ENCODE results near the gene LRRC75A. TPM values are rescaled to one million over a fixed set of nuclear protein-coding genes. Genes with fewer than 3 reads are reported as not detected.

The LRRC75A gene
- total RNA-seq, 1 experiment from 2014 or later, result 22.9 TPM

DNA sequence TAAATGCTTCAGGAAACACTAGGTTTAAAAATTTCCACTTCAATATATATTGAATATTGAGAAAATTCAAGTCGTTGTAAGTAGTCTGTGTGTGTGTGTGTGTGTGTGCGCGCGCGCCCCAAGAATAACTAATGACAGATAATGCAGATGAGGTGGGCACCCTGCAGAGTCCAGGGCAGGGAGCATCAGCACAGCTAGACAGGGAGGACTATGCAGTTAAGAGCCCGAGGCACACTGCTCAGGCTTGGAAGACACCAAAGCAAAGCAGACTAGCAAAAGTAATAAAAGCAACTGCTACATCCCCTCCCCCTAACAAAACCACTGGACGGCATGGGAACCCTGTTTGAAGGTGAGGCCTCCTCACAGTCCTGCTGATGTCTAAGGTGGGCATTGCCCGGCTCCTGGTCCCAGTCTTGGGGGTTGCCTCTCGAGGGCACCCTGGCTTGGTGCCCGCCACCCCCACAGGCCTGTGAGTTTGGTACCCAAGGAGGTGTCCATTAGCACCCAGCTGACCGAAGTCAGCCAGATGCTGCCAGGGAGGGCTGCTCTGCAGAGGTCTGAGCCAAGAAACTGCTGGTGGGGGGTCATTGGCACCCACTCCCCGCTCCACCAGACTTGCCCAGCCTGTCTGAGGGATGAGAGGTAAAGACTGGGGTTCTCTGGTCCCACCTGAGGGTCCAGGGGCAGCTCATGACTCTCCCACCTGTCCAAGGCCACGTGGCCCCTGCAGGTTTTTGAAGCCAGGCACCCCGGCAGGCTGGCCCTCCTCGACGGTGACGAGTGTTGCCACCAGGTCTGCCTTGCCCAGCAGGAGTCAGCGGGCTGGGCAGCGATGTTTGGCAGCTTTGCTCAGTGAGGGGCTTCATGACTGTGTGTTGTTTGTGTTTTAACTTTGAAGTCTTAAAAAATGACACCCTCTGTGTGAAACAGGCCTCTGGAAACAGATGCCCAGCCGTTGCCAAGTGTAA is 18.7 kb downstream of the LRRC75A start:
- Mint-ChIP-seq H3K36me3 (no peaks in the 10 kb centered on the region; the same call in 1 of the 2 replicates), H3K4me3 (no peak overlapping the region), H3K4me1 (peaks cover 57% of the 10 kb centered on the region), H3K9me3 (no peaks in the 10 kb centered on the region), H3K27me3 (ENCODE audit: low read depth) (no peaks in the 10 kb centered on the region), H3K27ac (no peak overlapping the region)
- TF ChIP-seq ZNF281 (CRISPR knock-in tag; IDR thresholded peaks at IDR 0.05) (no peak), TEAD4 (CRISPR knock-in tag; IDR thresholded peaks at IDR 0.05) (no peak), CREM (CRISPR knock-in tag; IDR thresholded peaks at IDR 0.05) (no peak), ZNF138 (CRISPR knock-in tag; conservative IDR thresholded peaks at IDR 0.05) (no peak), ZNF263 (CRISPR knock-in tag; IDR thresholded peaks at IDR 0.05; ENCODE audit: low read depth) (no peak), CREB1 (CRISPR knock-in tag; IDR thresholded peaks at IDR 0.05) (no peak), ZNF219 (CRISPR knock-in tag; IDR thresholded peaks at IDR 0.05; ENCODE audit: borderline replicate concordance) (no peak), ZBTB21 (CRISPR knock-in tag; IDR thresholded peaks at IDR 0.05; ENCODE audit: borderline replicate concordance) (no peak), FOXJ3 (CRISPR knock-in tag; IDR thresholded peaks at IDR 0.05; ENCODE audit: borderline replicate concordance) (no peak), FOXK1 (CRISPR knock-in tag; IDR thresholded peaks at IDR 0.05) (no peak), MLX (CRISPR knock-in tag; IDR thresholded peaks at IDR 0.05) (no peak)
- TF ChIP-seq, protein P1, sequence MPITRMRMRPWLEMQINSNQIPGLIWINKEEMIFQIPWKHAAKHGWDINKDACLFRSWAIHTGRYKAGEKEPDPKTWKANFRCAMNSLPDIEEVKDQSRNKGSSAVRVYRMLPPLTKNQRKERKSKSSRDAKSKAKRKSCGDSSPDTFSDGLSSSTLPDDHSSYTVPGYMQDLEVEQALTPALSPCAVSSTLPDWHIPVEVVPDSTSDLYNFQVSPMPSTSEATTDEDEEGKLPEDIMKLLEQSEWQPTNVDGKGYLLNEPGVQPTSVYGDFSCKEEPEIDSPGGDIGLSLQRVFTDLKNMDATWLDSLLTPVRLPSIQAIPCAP (CRISPR knock-in tag; IDR thresholded peaks at IDR 0.05), result no peak
- TF ChIP-seq, protein P2, sequence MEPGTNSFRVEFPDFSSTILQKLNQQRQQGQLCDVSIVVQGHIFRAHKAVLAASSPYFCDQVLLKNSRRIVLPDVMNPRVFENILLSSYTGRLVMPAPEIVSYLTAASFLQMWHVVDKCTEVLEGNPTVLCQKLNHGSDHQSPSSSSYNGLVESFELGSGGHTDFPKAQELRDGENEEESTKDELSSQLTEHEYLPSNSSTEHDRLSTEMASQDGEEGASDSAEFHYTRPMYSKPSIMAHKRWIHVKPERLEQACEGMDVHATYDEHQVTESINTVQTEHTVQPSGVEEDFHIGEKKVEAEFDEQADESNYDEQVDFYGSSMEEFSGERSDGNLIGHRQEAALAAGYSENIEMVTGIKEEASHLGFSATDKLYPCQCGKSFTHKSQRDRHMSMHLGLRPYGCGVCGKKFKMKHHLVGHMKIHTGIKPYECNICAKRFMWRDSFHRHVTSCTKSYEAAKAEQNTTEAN (CRISPR knock-in tag; IDR thresholded peaks at IDR 0.05), result no peak
- TF ChIP-seq, protein P3, sequence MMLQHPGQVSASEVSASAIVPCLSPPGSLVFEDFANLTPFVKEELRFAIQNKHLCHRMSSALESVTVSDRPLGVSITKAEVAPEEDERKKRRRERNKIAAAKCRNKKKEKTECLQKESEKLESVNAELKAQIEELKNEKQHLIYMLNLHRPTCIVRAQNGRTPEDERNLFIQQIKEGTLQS (CRISPR knock-in tag; conservative IDR thresholded peaks at IDR 0.05), result no peak
- TF ChIP-seq, protein P4, sequence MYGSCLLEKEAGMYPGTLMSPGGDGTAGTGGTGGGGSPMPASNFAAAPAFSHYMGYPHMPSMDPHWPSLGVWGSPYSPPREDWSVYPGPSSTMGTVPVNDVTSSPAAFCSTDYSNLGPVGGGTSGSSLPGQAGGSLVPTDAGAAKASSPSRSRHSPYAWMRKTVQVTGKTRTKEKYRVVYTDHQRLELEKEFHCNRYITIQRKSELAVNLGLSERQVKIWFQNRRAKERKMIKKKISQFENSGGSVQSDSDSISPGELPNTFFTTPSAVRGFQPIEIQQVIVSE (CRISPR knock-in tag; IDR thresholded peaks at IDR 0.05; ENCODE audit: borderline replicate concordance), result no peak
- ATAC-seq (no peak), DNase-seq (ENCODE audit: low spot score) (no peak)
- POLR2A ChIA-PET, result interaction anchor here (0.6 kb wide), 1 partner anchor 211 kb away, joined by 3 read pairs; no protein-coding TSS in a partner anchor
- CTCF ChIA-PET, result interaction anchor here (1.1 to 1.6 kb wide), 3 partner anchors 11 to 52 kb away, joined by 3 to 4 read pairs (median 3); no protein-coding TSS in a partner anchor

- DNase-seq (ENCODE audit: low spot score) (no peak), ATAC-seq (no peak)
- no peaks in the 10 kb centered on the region for H3K27me3 Mint-ChIP-seq (ENCODE audit: low read depth)
- peaks cover 49% of the 10 kb centered on the region for H3K4me1 Mint-ChIP-seq
- no peaks in the 10 kb centered on the region for H3K9me3 Mint-ChIP-seq
- no peak overlapping the region for H3K27ac Mint-ChIP-seq
- POLR2A ChIA-PET, result no interaction called here
- CTCF ChIA-PET, result interaction anchor here (0.7 to 1.6 kb wide), 6 partner anchors 11 to 92 kb away, joined by 3 to 5 read pairs (median 4); partner anchors contain the start of gene UBB
- no peaks in the 10 kb centered on the region; the same call in 1 of the 2 replicates for H3K36me3 Mint-ChIP-seq
- H3K4me3 Mint-ChIP-seq, result no peak overlapping the region
- TF ChIP-seq ZNF121 (CRISPR knock-in tag; IDR thresholded peaks at IDR 0.05) (no peak), HMGXB4 (CRISPR knock-in tag; IDR thresholded peaks at IDR 0.05) (no peak), FOXJ3 (CRISPR knock-in tag; IDR thresholded peaks at IDR 0.05; ENCODE audit: borderline replicate concordance) (no peak), TEAD4 (CRISPR knock-in tag; IDR thresholded peaks at IDR 0.05) (no peak), ZNF512 (CRISPR knock-in tag; IDR thresholded peaks at IDR 0.05; ENCODE audit: borderline replicate concordance) (no peak), ZNF317 (CRISPR knock-in tag; IDR thresholded peaks at IDR 0.05; ENCODE audit: borderline replicate concordance, low read depth) (no peak), TP53 (CRISPR knock-in tag; IDR thresholded peaks at IDR 0.05) (no peak)
- TF ChIP-seq, protein P5, sequence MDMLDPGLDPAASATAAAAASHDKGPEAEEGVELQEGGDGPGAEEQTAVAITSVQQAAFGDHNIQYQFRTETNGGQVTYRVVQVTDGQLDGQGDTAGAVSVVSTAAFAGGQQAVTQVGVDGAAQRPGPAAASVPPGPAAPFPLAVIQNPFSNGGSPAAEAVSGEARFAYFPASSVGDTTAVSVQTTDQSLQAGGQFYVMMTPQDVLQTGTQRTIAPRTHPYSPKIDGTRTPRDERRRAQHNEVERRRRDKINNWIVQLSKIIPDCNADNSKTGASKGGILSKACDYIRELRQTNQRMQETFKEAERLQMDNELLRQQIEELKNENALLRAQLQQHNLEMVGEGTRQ (CRISPR knock-in tag; IDR thresholded peaks at IDR 0.05), result no peak
Observed at GRCh38 chr17:16472539-16472938, 19.5 kb downstream of the LRRC75A start.
